GM18505 (cell line): ENCODE results near the gene PSMD12.
"Not testable (repeated sequence)": the region's sequence is repeated elsewhere in the genome, so short reads cannot be mapped to it uniquely, and the experiment has no call there.

Experiments used
- ATAC-seq: cut with Tn5 transposase; IDR thresholded peaks from one replicate; pipeline ENCODE4 v1.9.1; 2021; ENCODE audit not compliant: unreplicated experiment
- POLR2A ChIP-seq: IDR thresholded peaks from 4 replicates; pipeline ENCODE4 v1.6.1; 2011; ENCODE audit warnings: borderline replicate concordance; ENCODE audit not compliant: insufficient read depth, insufficient read length; ENCODE audit errors: extremely low read depth

Gene PSMD12

GRCh38 chr17:67358612-67359011 is 7.8 kb downstream of the PSMD12 start:
- TF ChIP-seq POLR2A, result no peak
- no peak for ATAC-seq

- no peak for TF ChIP-seq POLR2A
- no peak for ATAC-seq
Observed at GRCh38 chr17:67353929-67354574, 12.3 kb downstream of the PSMD12 start.

- TF ChIP-seq POLR2A, result no peak
- no peak for ATAC-seq
Observed at GRCh38 chr17:67353161-67353560, 13.2 kb downstream of the PSMD12 start.

GRCh38 chr17:67349420-67349819 is 17.0 kb downstream of the PSMD12 start:
- TF ChIP-seq POLR2A, result no peak
- ATAC-seq, result no peak

GRCh38 chr17:67347826-67348225 is 18.6 kb downstream of the PSMD12 start:
- no peak for TF ChIP-seq POLR2A
- ATAC-seq, result no peak

GRCh38 chr17:67343237-67343636 is 23.1 kb downstream of the PSMD12 start:
- TF ChIP-seq POLR2A, result no peak
- no peak for ATAC-seq

- ATAC-seq, result not testable (repeated sequence)
Observed at GRCh38 chr17:67338353-67338752, 28.0 kb downstream of the PSMD12 start.

- no peak for ATAC-seq
- no peak for TF ChIP-seq POLR2A
Observed at GRCh38 chr17:67336859-67337258, 29.5 kb downstream of the PSMD12 start.

- no peak for ATAC-seq
- TF ChIP-seq POLR2A, result no peak
Observed at GRCh38 chr17:67335245-67335835, 31.0 kb downstream of the PSMD12 start.

- not testable (repeated sequence) for ATAC-seq
Observed at GRCh38 chr17:67332162-67332508, 34.2 kb downstream of the PSMD12 start.

- not testable (repeated sequence) for ATAC-seq
Observed at GRCh38 chr17:67331381-67332161, 34.8 kb downstream of the PSMD12 start.

GRCh38 chr17:67328026-67328425 is 38.4 kb downstream of the PSMD12 start:
- TF ChIP-seq POLR2A, result no peak
- ATAC-seq, result no peak

GRCh38 chr17:67326959-67327745 is 39.2 kb downstream of the PSMD12 start:
- not testable (repeated sequence) for ATAC-seq

- no peak for ATAC-seq
- no peak for TF ChIP-seq POLR2A
Observed at GRCh38 chr17:67326440-67326839, 39.9 kb downstream of the PSMD12 start.

- TF ChIP-seq POLR2A, result no peak
- no peak for ATAC-seq
Observed at GRCh38 chr17:67324330-67324729, 42.0 kb downstream of the PSMD12 start.
